HepG2 (cell line): Measurements from ENCODE around the gene PHLDB1. TPM values are rescaled to one million over a fixed set of nuclear protein-coding genes. Genes with fewer than 3 reads are reported as not detected.

Experiments used
- ATAC-seq: fragments of 200-7000 bp; cut with Tn5 transposase; 3 replicates; pipeline ENCODE4 v1.9.1; 2020; ENCODE audit warnings: mild to moderate bottlenecking, moderate library complexity
- BruUV-seq: library from RNA; stranded (reverse); fragments of 400-500 nt; replicated peaks from 2 replicates; lab custom pipeline; 2021; lab: Mats Ljungman, UMichigan
- CTCF ChIA-PET: fragments of 300-600 bp; formaldehyde crosslinking; extraction: SDS; loops from one replicate; lab custom pipeline; 2021; ENCODE audit warnings: low total read pairs, inconsistent platforms, low intra/inter-chr PET ratio; lab: Yijun Ruan, JAX
- POLR2A ChIA-PET: fragments of 350-600 bp; sonication (Branson Sonifier 250); formaldehyde crosslinking; loops from one replicate; lab custom pipeline; 2020; ENCODE audit warnings: antibody characterized with exemption, inconsistent platforms; lab: Yijun Ruan, JAX
- DNase-seq: peaks from one replicate; pipeline ENCODE4 v3.0.0-alpha.2; 2015; ENCODE audit warnings: low spot score
- FAIRE-seq: peaks from 3 replicates; lab custom pipeline; 2011; peaks lifted over from hg19 to GRCh38; lab: Jason Lieb, UNC
- H2AFZ ChIP-seq: one replicate; pipeline ENCODE4 v1.6.1; 2011; ENCODE audit warnings: low read length, inconsistent platforms
- H3K27ac ChIP-seq: fragments of 300-600 bp; 3 replicates; pipeline ENCODE4 v1.8.0; 2011; ENCODE audit warnings: mixed run types, mild to moderate bottlenecking, mixed read lengths, low read length, inconsistent platforms; ENCODE audit not compliant: insufficient read depth; ENCODE audit errors: extremely low read length
- H3K27me3 ChIP-seq, 2 experiments: fragments of 200-600 bp in 1 of 2; 2 replicates in 1 of 2; 3 replicates in 1 of 2; pipeline versions ENCODE4 v1.6.0 to v1.8.0; 2011; ENCODE audit warnings: low read length in 2 of 2, mild to moderate bottlenecking in 2 of 2, moderate library complexity in 2 of 2, inconsistent platforms in 1 of 2; ENCODE audit not compliant: insufficient read depth in 2 of 2, control insufficient read depth in 1 of 2
- H3K36me3 ChIP-seq, 2 experiments: fragments of 200-600 bp in 1 of 2; replicated peaks in 1 of 2; 2 replicates in 1 of 2; 3 replicates in 1 of 2; pipeline versions ENCODE4 v1.5.1 to v1.8.0; 2011; ENCODE audit warnings: low read length in 2 of 2, inconsistent platforms in 1 of 2; ENCODE audit not compliant: insufficient read depth in 2 of 2, control insufficient read depth in 1 of 2
- H3K4me1 ChIP-seq: 2 replicates; pipeline ENCODE4 v1.5.1; 2012; ENCODE audit warnings: low read length, inconsistent platforms; ENCODE audit not compliant: insufficient read depth
- H3K4me2 ChIP-seq: 2 replicates; pipeline ENCODE4 v1.6.0; 2011; ENCODE audit warnings: low read depth, low read length, inconsistent platforms
- H3K4me3 ChIP-seq, 3 experiments: fragments of 200-600 bp in 1 of 3; sonication (generic), shearing (Covaris generic) in 1 of 3; replicated peaks in 1 of 3; 2 replicates each; pipeline ENCODE4 v1.5.1; 2011 to 2016; ENCODE audit warnings: low read length in 3 of 3, inconsistent platforms in 2 of 3, low read depth in 2 of 3, mild to moderate bottlenecking in 2 of 3, control low read depth in 1 of 3, mixed read lengths in 1 of 3; ENCODE audit not compliant: insufficient read depth in 1 of 3
- H3K79me2 ChIP-seq: one replicate; pipeline ENCODE4 v1.6.1; 2011; ENCODE audit warnings: low read length, inconsistent platforms; ENCODE audit not compliant: insufficient read depth
- H3K9ac ChIP-seq: 2 replicates; pipeline ENCODE4 v1.6.0; 2011; ENCODE audit warnings: mild to moderate bottlenecking, low read depth, low read length, inconsistent platforms; ENCODE audit not compliant: insufficient read depth
- H3K9me3 ChIP-seq: 2 replicates; pipeline ENCODE4 v1.5.1; 2012; ENCODE audit warnings: mild to moderate bottlenecking, low read length
- H4K20me1 ChIP-seq: 2 replicates; pipeline ENCODE4 v1.6.0; 2011; ENCODE audit warnings: inconsistent platforms, mild to moderate bottlenecking, low read length, moderate library complexity; ENCODE audit not compliant: insufficient read depth
- FOSL1 ChIP-seq: sonication (generic); formaldehyde crosslinking; IDR thresholded peaks from 2 replicates; pipeline ENCODE4 v1.9.0; 2021; ENCODE audit warnings: missing genetic modification reagents, borderline replicate concordance
- PCBP2 ChIP-seq: fragments of 200-400 bp; formaldehyde crosslinking; optimal IDR thresholded peaks from 2 replicates; pipeline ENCODE3; 2018; ENCODE audit warnings: low read length, low read depth; ENCODE audit not compliant: poor library complexity, severe bottlenecking
- RAD51 ChIP-seq: fragments of 450-650 bp; IDR thresholded peaks from 2 replicates; pipeline ENCODE4 v1.6.1; 2016; ENCODE audit warnings: borderline replicate concordance
- RORA ChIP-seq: sonication (generic); formaldehyde crosslinking; IDR thresholded peaks from 2 replicates; pipeline ENCODE4 v1.5.0; 2020; ENCODE audit warnings: mild to moderate bottlenecking, missing genetic modification reagents, moderate library complexity
- SOX6 ChIP-seq, 2 experiments: fragments of 450-650 bp in 1 of 2; sonication (generic) in 1 of 2; formaldehyde crosslinking in 1 of 2; IDR thresholded peaks; 2 replicates each; pipeline versions ENCODE4 v1.4.0 to v1.6.1; 2017 to 2020; ENCODE audit warnings: antibody characterized with exemption in 1 of 2, mild to moderate bottlenecking in 1 of 2, missing genetic modification reagents in 1 of 2
- SRSF4 ChIP-seq: fragments of 200-400 bp; formaldehyde crosslinking; IDR thresholded peaks from one replicate; pipeline ENCODE4 v1.6.1; 2018; ENCODE audit warnings: mild to moderate bottlenecking, low read depth, low read length, moderate library complexity; ENCODE audit not compliant: poor library complexity, severe bottlenecking
- ZNF24 ChIP-seq: fragments of 450-650 bp; IDR thresholded peaks from 2 replicates; pipeline ENCODE4 v1.6.1; 2017; ENCODE audit warnings: antibody characterized with exemption, mild to moderate bottlenecking
- ZNF670 ChIP-seq: sonication (generic); formaldehyde crosslinking; IDR thresholded peaks from 2 replicates; pipeline ENCODE4 v1.8.0; 2022; ENCODE audit warnings: mild to moderate bottlenecking, missing genetic modification reagents, borderline replicate concordance
- ZNF790 ChIP-seq: sonication (generic); formaldehyde crosslinking; IDR thresholded peaks from 2 replicates; pipeline ENCODE4 v1.8.0; 2022; ENCODE audit warnings: missing genetic modification reagents, mild to moderate bottlenecking, borderline replicate concordance
- WGBS: methylation state at CpG from one replicate; pipeline ENCODE4 v1.1.6; 2017; ENCODE audit warnings: low lambda C conversion rate; 5-methylcytosine and 5-hydroxymethylcytosine counted together
- in situ Hi-C: cut with HindIII; loops from 2 replicates; pipeline ENCODE4 v1.10.0; 2017; ENCODE audit warnings: low pct_unique_long_range_greater_than_20kb; ENCODE audit not compliant: extremely low pct_ligation_motif_present
- intact Hi-C: fragments of 100-400 bp; cut with micrococcal nuclease; formaldehyde crosslinking; loops from one replicate; pipeline ENCODE4 v1.10.0; 2022; ENCODE audit not compliant: unreplicated experiment
- polyA plus RNA-seq, 8 experiments: library from polyadenylated mRNA; depleted of rRNA in 3 of 8; stranded (reverse) in 7 of 8; unstranded in 1 of 8; fragments of >200 nt; fragmentation: Illumina TruSeq in 4 of 8; extraction: Trizol in 4 of 8; gene quantifications; 2 replicates each; pipeline versions ENCODE4 v1.2.1 to v1.2.3, GENCODE V29; 2011 to 2016; ENCODE audit warnings: low read depth in 4 of 8, missing spikeins in 1 of 8, mixed read lengths in 1 of 8; ENCODE audit not compliant: insufficient read depth in 1 of 8
- total RNA-seq, 5 experiments: library from RNA; depleted of rRNA; stranded (reverse); fragments of >200 nt; fragmentation: Illumina TruSeq; extraction: Trizol; gene quantifications; 2 replicates each; pipeline ENCODE4 v1.2.3, GENCODE V29; 2016; ENCODE audit warnings: low read depth in 1 of 5
- TF ChIP-seq, protein P1 (sequence below): sonication (generic); formaldehyde crosslinking; IDR thresholded peaks from 2 replicates; pipeline ENCODE4 v1.4.0; 2020; ENCODE audit warnings: missing genetic modification reagents, borderline replicate concordance
- TF ChIP-seq, protein P2 (sequence below): sonication (generic); formaldehyde crosslinking; IDR thresholded peaks from 2 replicates; pipeline ENCODE4; 2020; ENCODE audit warnings: missing genetic modification reagents, mild to moderate bottlenecking, borderline replicate concordance
- TF ChIP-seq, protein P3 (sequence below): sonication (generic); formaldehyde crosslinking; conservative IDR thresholded peaks from 2 replicates; pipeline ENCODE4 v1.8.1; 2023; ENCODE audit warnings: missing genetic modification reagents

The PHLDB1 gene
- total and polyA plus RNA-seq, 2 of the 13 experiments (the other 11 are each of a cell fraction or from before 2014, with no cell fraction given) = 13.8 to 14.2 TPM

- H3K4me2 ChIP-seq = peak overlapping the region; percentile 98
- no TSS peak for BruUV-seq
- DNase-seq = peak; percentile 90
- H4K20me1 ChIP-seq = no peaks in the 10 kb centered on the region
- peaks cover 70% of the 10 kb centered on the region for H3K4me1 ChIP-seq
- ATAC-seq = peak; percentile 90
- H3K4me3 ChIP-seq = peak overlapping the region; percentile 53 to 75 (median 57); a peak in 5 of 6 replicates
- H3K79me2 ChIP-seq = no peaks in the 10 kb centered on the region
- no CpG with 5 or more reads among the region's 30 CpGs for WGBS
- H3K9ac ChIP-seq = peak overlapping the region; percentile 68
- ChIA-PET POLR2A (interaction anchor here (0.8 to 2.8 kb wide), 10 partner anchors 11 to 395 kb away, joined by 3 to 28 read pairs (median 4); partner anchors contain the start of genes ARCN1, BCL9L, DDX6 and TREH), CTCF (interaction anchor here (0.6 to 2.7 kb wide), 7 partner anchors 11 to 366 kb away, joined by 3 to 49 read pairs (median 4); partner anchors contain the start of gene UPK2)
- no peaks in the 10 kb centered on the region for H3K9me3 ChIP-seq
- FAIRE-seq = peak; percentile 79
- in situ Hi-C loops = loop anchor here (5.0 kb wide), 1 partner anchor 267 kb away; the partner anchor contains the start of gene UPK2
- intact Hi-C loops = loop anchor here (1.0 to 10.0 kb wide), 6 partner anchors 11 to 266 kb away; partner anchors contain the start of genes TREH and UPK2
- H3K27me3 ChIP-seq = peaks cover 0 to 6% of the 10 kb centered on the region in 2 experiments; a peak in 1 of 5 replicates
- H3K36me3 ChIP-seq = no peaks in the 10 kb centered on the region
- H3K27ac ChIP-seq = peak overlapping the region; percentile 63
- H2AFZ ChIP-seq = peak overlapping the region; percentile 90
- TF ChIP-seq RORA (no peak), PCBP2 (no peak), FOSL1 (CRISPR knock-in tag) (no peak), RAD51 (no peak), SOX6 (IDR thresholded peaks at IDR 0.05) (no peak), SOX6 (CRISPR knock-in tag; IDR thresholded peaks at IDR 0.05) (peak; percentile 73), SRSF4 (no peak), ZNF24 (no peak), ZNF790 (no peak), ZNF670 (no peak)
- TF ChIP-seq, protein P1, sequence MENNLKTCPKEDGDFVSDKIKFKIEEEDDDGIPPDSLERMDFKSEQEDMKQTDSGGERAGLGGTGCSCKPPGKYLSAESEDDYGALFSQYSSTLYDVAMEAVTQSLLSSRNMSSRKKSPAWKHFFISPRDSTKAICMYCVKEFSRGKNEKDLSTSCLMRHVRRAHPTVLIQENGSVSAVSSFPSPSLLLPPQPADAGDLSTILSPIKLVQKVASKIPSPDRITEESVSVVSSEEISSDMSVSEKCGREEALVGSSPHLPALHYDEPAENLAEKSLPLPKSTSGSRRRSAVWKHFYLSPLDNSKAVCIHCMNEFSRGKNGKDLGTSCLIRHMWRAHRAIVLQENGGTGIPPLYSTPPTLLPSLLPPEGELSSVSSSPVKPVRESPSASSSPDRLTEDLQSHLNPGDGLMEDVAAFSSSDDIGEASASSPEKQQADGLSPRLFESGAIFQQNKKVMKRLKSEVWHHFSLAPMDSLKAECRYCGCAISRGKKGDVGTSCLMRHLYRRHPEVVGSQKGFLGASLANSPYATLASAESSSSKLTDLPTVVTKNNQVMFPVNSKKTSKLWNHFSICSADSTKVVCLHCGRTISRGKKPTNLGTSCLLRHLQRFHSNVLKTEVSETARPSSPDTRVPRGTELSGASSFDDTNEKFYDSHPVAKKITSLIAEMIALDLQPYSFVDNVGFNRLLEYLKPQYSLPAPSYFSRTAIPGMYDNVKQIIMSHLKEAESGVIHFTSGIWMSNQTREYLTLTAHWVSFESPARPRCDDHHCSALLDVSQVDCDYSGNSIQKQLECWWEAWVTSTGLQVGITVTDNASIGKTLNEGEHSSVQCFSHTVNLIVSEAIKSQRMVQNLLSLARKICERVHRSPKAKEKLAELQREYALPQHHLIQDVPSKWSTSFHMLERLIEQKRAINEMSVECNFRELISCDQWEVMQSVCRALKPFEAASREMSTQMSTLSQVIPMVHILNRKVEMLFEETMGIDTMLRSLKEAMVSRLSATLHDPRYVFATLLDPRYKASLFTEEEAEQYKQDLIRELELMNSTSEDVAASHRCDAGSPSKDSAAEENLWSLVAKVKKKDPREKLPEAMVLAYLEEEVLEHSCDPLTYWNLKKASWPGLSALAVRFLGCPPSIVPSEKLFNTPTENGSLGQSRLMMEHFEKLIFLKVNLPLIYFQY (CRISPR knock-in tag) = peak; percentile 24; the same call in 1 of the 2 replicates
- TF ChIP-seq, protein P2, sequence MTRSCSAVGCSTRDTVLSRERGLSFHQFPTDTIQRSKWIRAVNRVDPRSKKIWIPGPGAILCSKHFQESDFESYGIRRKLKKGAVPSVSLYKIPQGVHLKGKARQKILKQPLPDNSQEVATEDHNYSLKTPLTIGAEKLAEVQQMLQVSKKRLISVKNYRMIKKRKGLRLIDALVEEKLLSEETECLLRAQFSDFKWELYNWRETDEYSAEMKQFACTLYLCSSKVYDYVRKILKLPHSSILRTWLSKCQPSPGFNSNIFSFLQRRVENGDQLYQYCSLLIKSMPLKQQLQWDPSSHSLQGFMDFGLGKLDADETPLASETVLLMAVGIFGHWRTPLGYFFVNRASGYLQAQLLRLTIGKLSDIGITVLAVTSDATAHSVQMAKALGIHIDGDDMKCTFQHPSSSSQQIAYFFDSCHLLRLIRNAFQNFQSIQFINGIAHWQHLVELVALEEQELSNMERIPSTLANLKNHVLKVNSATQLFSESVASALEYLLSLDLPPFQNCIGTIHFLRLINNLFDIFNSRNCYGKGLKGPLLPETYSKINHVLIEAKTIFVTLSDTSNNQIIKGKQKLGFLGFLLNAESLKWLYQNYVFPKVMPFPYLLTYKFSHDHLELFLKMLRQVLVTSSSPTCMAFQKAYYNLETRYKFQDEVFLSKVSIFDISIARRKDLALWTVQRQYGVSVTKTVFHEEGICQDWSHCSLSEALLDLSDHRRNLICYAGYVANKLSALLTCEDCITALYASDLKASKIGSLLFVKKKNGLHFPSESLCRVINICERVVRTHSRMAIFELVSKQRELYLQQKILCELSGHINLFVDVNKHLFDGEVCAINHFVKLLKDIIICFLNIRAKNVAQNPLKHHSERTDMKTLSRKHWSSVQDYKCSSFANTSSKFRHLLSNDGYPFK = no peak; the same call in 1 of the 2 replicates
- TF ChIP-seq, protein P3, sequence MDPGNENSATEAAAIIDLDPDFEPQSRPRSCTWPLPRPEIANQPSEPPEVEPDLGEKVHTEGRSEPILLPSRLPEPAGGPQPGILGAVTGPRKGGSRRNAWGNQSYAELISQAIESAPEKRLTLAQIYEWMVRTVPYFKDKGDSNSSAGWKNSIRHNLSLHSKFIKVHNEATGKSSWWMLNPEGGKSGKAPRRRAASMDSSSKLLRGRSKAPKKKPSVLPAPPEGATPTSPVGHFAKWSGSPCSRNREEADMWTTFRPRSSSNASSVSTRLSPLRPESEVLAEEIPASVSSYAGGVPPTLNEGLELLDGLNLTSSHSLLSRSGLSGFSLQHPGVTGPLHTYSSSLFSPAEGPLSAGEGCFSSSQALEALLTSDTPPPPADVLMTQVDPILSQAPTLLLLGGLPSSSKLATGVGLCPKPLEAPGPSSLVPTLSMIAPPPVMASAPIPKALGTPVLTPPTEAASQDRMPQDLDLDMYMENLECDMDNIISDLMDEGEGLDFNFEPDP (CRISPR knock-in tag) = no peak
Observed at GRCh38 chr11:118689852-118690552, 82.6 kb downstream of the PHLDB1 start.
